Stomach (tissue), 9 donors: Measurements from ENCODE around the gene ABCA13. TPM values are rescaled to one million over a fixed set of nuclear protein-coding genes. Genes with fewer than 3 reads are reported as not detected.

Experiments
- DNase-seq, 2 donors: peaks; one replicate each; pipeline versions ENCODE4 v3.0.0 to v3.0.0-alpha.2; 2013 to 2019
- H3K27ac ChIP-seq, 5 donors: fragments of 200-600 bp in 4 of 5; sonication (generic) in 4 of 5; one replicate each; pipeline ENCODE4 v1.5.1; 2013 to 2019; ENCODE audit warnings: mild to moderate bottlenecking in 1 of 5, moderate library complexity in 1 of 5
- H3K27me3 ChIP-seq, 3 donors: fragments of 200-600 bp; sonication (generic); one replicate each; pipeline ENCODE4 v1.5.1; 2017 to 2019; ENCODE audit warnings: mixed run types in 1 of 3
- H3K36me3 ChIP-seq, 4 donors: fragments of 200-600 bp; sonication (generic); 1 replicate in 3 of 4; 2 replicates in 1 of 4; pipeline ENCODE4 v1.5.1; 2016 to 2019
- H3K4me1 ChIP-seq, 4 donors: fragments of 200-600 bp; sonication (generic); one replicate each; pipeline ENCODE4 v1.5.1; 2016 to 2019
- H3K4me3 ChIP-seq, 4 donors: fragments of 200-600 bp; sonication (generic) in 3 of 4; one replicate each; pipeline ENCODE4 v1.5.1; 2016 to 2019; ENCODE audit warnings: mild to moderate bottlenecking in 1 of 4
- H3K9me3 ChIP-seq, 4 donors: fragments of 200-600 bp; sonication (generic); one replicate each; pipeline ENCODE4 v1.5.1; 2016 to 2019
- EP300 ChIP-seq: sonication (generic); formaldehyde crosslinking; IDR thresholded peaks from one replicate; pipeline ENCODE4 v1.6.1; 2017; ENCODE audit warnings: antibody characterized with exemption
- POLR2A ChIP-seq, 4 donors: fragments of 450-650 bp; IDR thresholded peaks; one replicate each; pipeline ENCODE4 v1.6.1; 2016; ENCODE audit warnings: antibody characterized with exemption in 4 of 4, control low read depth in 2 of 4, mild to moderate bottlenecking in 1 of 4, moderate library complexity in 1 of 4
- POLR2AphosphoS5 ChIP-seq, 3 donors: sonication (generic); formaldehyde crosslinking; IDR thresholded peaks; one replicate each; pipeline ENCODE4 v1.6.1; 2016; ENCODE audit warnings: antibody characterized with exemption in 3 of 3
- WGBS, 5 donors: extraction: QIAGEN DNeasy Blood & Tissue Kit in 3 of 5; methylation state at CpG; one replicate each; pipeline versions ENCODE4 v1.1.5 to v1.1.7; 2013 to 2018; 5-methylcytosine and 5-hydroxymethylcytosine counted together
- intact Hi-C: fragments of 100-400 bp; cut with DNase I; formaldehyde crosslinking; loops from one replicate; pipeline ENCODE4 v1.15.1; 2023; ENCODE audit warnings: low total_unique reads
- polyA plus RNA-seq, 3 donors: library from polyadenylated mRNA; stranded (reverse); fragments of 200-250 nt; gene quantifications; one replicate each; pipeline ENCODE4 v1.2.3, GENCODE V29; 2013
- total RNA-seq, 5 donors: library from RNA; depleted of rRNA; stranded (reverse); fragments of >200 nt; gene quantifications; one replicate each; pipeline versions ENCODE4 v1.1.0 to v1.2.3, GENCODE V29; 2014 to 2016
- TF ChIP-seq, protein P1 (sequence below), 7 experiments: fragments of 450-650 bp in 4 of 7; fragments of 200-600 bp in 3 of 7; sonication (generic) in 3 of 7; IDR thresholded peaks; one replicate each; pipeline ENCODE4 v1.5.1; 2016 to 2019; ENCODE audit warnings: antibody characterized with exemption in 7 of 7, control low read depth in 2 of 7, mild to moderate bottlenecking in 1 of 7
- donor health status: healthy with polysubstance abuse.
- donor health status: Bipolar disorder and iron deficiency.
- donor health status: healthy.

ABCA13 gene
- total and polyA plus RNA-seq, 8 donors, result under 0.01 to 0.92 (median 0.50) TPM; not detected in 5

DNA sequence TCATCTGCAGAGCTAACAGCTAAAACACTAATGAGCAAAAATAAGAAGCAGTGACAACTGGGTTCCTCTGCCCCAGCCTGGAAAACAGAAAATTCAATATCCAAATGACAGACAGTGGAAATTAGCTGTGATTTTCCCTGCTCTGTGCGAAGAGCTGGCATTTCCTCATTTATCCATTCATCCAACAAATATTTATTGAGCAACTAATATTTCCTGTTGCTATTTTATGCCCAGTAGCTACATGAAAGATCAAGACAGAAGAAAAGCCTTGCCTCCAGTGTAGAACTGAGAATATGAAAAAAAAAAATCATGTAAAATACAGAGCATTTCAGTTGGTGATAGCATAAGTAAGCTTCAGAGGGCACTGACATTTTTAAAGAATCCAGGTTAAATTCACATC is 140.9 kb downstream of the ABCA13 start:
- intact Hi-C loops, result no loop called here
- Histone ChIP-seq H3K4me1 (no peaks in the 10 kb centered on the region), H3K27ac (no peak overlapping the region), H3K9me3 (no peaks in the 10 kb centered on the region), H3K36me3 (no peaks in the 10 kb centered on the region), H3K4me3 (no peak overlapping the region), H3K27me3 (no peaks in the 10 kb centered on the region)
- WGBS, 5 donors, result 72 to 89% (median 81%) methylated on average over 1 of the region's 1 CpG
- DNase-seq, result no peak
- TF ChIP-seq, protein P1, sequence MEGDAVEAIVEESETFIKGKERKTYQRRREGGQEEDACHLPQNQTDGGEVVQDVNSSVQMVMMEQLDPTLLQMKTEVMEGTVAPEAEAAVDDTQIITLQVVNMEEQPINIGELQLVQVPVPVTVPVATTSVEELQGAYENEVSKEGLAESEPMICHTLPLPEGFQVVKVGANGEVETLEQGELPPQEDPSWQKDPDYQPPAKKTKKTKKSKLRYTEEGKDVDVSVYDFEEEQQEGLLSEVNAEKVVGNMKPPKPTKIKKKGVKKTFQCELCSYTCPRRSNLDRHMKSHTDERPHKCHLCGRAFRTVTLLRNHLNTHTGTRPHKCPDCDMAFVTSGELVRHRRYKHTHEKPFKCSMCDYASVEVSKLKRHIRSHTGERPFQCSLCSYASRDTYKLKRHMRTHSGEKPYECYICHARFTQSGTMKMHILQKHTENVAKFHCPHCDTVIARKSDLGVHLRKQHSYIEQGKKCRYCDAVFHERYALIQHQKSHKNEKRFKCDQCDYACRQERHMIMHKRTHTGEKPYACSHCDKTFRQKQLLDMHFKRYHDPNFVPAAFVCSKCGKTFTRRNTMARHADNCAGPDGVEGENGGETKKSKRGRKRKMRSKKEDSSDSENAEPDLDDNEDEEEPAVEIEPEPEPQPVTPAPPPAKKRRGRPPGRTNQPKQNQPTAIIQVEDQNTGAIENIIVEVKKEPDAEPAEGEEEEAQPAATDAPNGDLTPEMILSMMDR (IDR thresholded peaks at IDR 0.05), result no peak
- TF ChIP-seq POLR2AphosphoS5 (IDR thresholded peaks at IDR 0.05) (no peak), POLR2A (IDR thresholded peaks at IDR 0.05) (no peak)

DNA sequence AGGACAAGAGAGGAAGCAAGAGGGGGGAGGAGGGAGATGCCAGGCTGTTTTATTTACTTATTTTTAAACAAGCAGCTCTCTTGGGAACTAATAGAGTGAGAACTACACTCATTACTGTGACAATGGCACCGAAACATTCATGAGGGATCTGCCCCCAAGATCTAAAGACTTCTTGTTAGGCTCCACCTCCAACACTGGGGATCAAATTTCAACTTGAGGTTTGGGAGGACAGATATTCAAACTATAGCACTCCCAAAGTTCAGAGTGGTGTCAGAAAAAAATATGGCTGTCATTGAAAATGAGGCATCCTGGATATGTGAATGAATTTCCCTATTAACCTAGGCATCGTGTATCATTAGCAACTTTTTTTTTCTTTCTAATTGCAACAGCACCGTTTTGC is 145.5 kb downstream of the ABCA13 start:
- TF ChIP-seq POLR2AphosphoS5 (IDR thresholded peaks at IDR 0.05) (no peak), POLR2A (IDR thresholded peaks at IDR 0.05) (no peak), EP300 (no peak)
- TF ChIP-seq, protein P1 (IDR thresholded peaks at IDR 0.05), result no peak
- Histone ChIP-seq H3K36me3 (no peaks in the 10 kb centered on the region), H3K9me3 (no peaks in the 10 kb centered on the region), H3K4me3 (no peak overlapping the region), H3K27ac (no peak overlapping the region), H3K4me1 (no peaks in the 10 kb centered on the region), H3K27me3 (no peaks in the 10 kb centered on the region)
- intact Hi-C loops, result no loop called here
- WGBS, 5 donors, result 44 to 75% (median 63%) methylated on average over 3 of the region's 3 CpGs
- no peak for DNase-seq

DNA sequence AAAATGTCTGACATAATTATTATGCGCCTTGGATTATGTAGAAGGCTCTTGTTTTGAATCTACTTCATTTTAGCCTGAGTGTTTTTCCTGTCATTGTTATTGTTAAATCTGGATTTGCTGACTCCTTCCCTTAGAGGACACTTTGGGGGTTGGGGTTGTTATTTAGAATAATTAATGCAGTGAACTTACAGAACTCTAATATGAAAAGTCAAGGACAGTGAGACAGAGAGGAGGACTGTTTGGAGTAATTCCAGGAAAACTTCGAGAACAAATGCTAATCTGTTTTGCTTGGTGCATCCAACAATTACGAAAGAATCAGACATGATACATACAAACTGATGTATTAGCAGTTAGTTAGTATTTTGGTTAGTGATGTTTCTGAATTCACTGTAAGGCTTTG is 146.1 kb downstream of the ABCA13 start:
- intact Hi-C loops, result no loop called here
- no peaks in the 10 kb centered on the region for H3K9me3 ChIP-seq
- H3K27me3 ChIP-seq, result no peaks in the 10 kb centered on the region
- H3K4me3 ChIP-seq, result no peak overlapping the region
- DNase-seq, result no peak
- H3K36me3 ChIP-seq, result no peaks in the 10 kb centered on the region
- 62 to 81% (median 76%) methylated on average over 3 of the region's 3 CpGs for WGBS, 5 donors
- no peaks in the 10 kb centered on the region for H3K4me1 ChIP-seq
- no peak overlapping the region for H3K27ac ChIP-seq
- TF ChIP-seq EP300 (no peak), POLR2A (IDR thresholded peaks at IDR 0.05) (no peak), POLR2AphosphoS5 (IDR thresholded peaks at IDR 0.05) (no peak)
- TF ChIP-seq, protein P1 (IDR thresholded peaks at IDR 0.05), result no peak

DNA sequence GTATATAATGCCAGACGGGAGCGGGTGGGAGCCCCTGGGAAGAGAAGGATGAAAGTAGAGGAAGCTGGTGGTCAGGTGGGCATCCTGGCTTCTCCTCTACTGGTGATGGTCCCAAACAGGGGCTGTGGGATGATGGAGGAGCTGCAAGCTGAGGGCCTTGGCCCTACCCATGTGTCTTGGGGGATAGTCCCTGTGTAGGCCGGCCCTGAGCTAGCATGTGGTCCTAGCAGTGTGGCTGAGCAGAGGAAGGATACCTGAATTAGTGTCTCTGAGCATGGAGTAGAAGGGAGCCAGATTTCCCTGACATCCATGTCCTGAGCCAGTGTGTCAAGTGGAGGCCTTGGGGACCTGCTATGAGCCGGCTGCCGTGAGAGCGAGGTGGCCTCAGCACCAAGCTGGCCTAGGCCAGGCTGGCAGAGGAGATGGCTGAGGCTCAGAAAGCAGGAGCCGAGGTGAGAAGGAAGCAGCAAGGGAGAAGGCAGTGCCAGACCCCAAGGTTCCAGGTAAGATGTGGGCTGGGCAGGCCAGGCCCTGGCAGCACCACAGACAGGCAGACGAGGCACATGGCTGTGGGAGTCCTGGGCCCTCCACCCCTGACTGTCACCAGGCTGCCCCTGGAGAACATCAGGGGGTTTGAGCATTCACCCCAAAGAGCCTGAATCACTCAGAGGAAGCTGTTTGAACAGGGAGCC is 150.2 kb downstream of the ABCA13 start:
- Histone ChIP-seq H3K27me3 (no peaks in the 10 kb centered on the region), H3K9me3 (peaks cover 0 to 25% (median 20%) of the 10 kb centered on the region in 4 donors), H3K27ac (no peak overlapping the region), H3K4me1 (no peaks in the 10 kb centered on the region), H3K36me3 (no peaks in the 10 kb centered on the region), H3K4me3 (no peak overlapping the region)
- TF ChIP-seq POLR2AphosphoS5 (IDR thresholded peaks at IDR 0.05) (no peak), POLR2A (IDR thresholded peaks at IDR 0.05) (no peak), EP300 (no peak)
- TF ChIP-seq, protein P1 (IDR thresholded peaks at IDR 0.05), result no peak
- intact Hi-C loops, result no loop called here
- no peak for DNase-seq
- 76 to 96% (median 91%) methylated on average over 6 to 8 of the region's 8 CpGs for WGBS, 5 donors
